Omental fat pad (tissue), 4 donors: Measurements from ENCODE around the gene PHF3. TPM values are rescaled to one million over a fixed set of nuclear protein-coding genes. Genes with fewer than 3 reads are reported as not detected.

ENCODE experiments used
- ATAC-seq: fragments of 150-250 bp; one replicate; pipeline ENCODE4 v1.9.1; 2016; ENCODE audit warnings: mild to moderate bottlenecking, moderate library complexity; ENCODE audit not compliant: low FRiP score
- DNase-seq: peaks from one replicate; pipeline ENCODE4 v3.0.0-alpha.2; 2019; ENCODE audit warnings: low spot score
- CTCF ChIP-seq, 3 donors: fragments of 450-650 bp; IDR thresholded peaks; one replicate each; pipeline ENCODE4 v1.5.1; 2016 to 2017; ENCODE audit warnings: antibody characterized with exemption in 3 of 3, mild to moderate bottlenecking in 3 of 3, moderate library complexity in 2 of 3
- total RNA-seq, 4 donors: library from RNA; depleted of rRNA; stranded (reverse); fragments of >200 nt; gene quantifications; one replicate each; pipeline ENCODE4 v1.1.0, GENCODE V29; 2016

PHF3 gene
- total RNA-seq, 4 donors from 2014 or later, result 37.7 to 68.9 (median 58.4) TPM

- no peak for DNase-seq
- TF ChIP-seq CTCF (IDR thresholded peaks at IDR 0.05), result no peak
- ATAC-seq, result no peak
Measured at GRCh38 chr6:63630466-63630865, 5.1 kb upstream of the PHF3 start.

GRCh38 chr6:63634630-63635029, 972 bp upstream of the PHF3 start:
- no peak for DNase-seq
- no peak for TF ChIP-seq CTCF (IDR thresholded peaks at IDR 0.05)
- ATAC-seq, result no peak

- ATAC-seq, result peak; percentile 9
- TF ChIP-seq CTCF (IDR thresholded peaks at IDR 0.05), result no peak
- no peak for DNase-seq
Measured at GRCh38 chr6:63635215-63635587, 401 bp upstream of the PHF3 start.

GRCh38 chr6:63636518-63637021, 968 bp downstream of the PHF3 start:
- TF ChIP-seq CTCF (IDR thresholded peaks at IDR 0.05), result no peak
- ATAC-seq (no peak), DNase-seq (peak; percentile 71)

GRCh38 chr6:63637865-63638445, 2.4 kb downstream of the PHF3 start:
- no peak for ATAC-seq
- DNase-seq, result no peak
- no peak for TF ChIP-seq CTCF (IDR thresholded peaks at IDR 0.05)

GRCh38 chr6:63640062-63640461, 4.5 kb downstream of the PHF3 start:
- no peak for TF ChIP-seq CTCF (IDR thresholded peaks at IDR 0.05)
- DNase-seq, result no peak
- peak; percentile 24 for ATAC-seq

GRCh38 chr6:63643862-63644261, 8.3 kb downstream of the PHF3 start:
- no peak for TF ChIP-seq CTCF (IDR thresholded peaks at IDR 0.05)

More at GRCh38 chr6:63643862-63644261, 8.3 kb downstream of the PHF3 start:
- DNase-seq (no peak), ATAC-seq (no peak)
